ENCODE data around the gene D2HGDH. TPM values are rescaled to one million over a fixed set of nuclear protein-coding genes. Genes with fewer than 3 reads are reported as not detected.
A peak's percentile ranks its signal among the peaks of the same experiment; 100 is the strongest.

The D2HGDH gene
- total and polyA plus RNA-seq, 2 of the 13 experiments (the other 11 are each of a cell fraction or from before 2014, with no cell fraction given): 19.2 to 20.3 TPM

DNA sequence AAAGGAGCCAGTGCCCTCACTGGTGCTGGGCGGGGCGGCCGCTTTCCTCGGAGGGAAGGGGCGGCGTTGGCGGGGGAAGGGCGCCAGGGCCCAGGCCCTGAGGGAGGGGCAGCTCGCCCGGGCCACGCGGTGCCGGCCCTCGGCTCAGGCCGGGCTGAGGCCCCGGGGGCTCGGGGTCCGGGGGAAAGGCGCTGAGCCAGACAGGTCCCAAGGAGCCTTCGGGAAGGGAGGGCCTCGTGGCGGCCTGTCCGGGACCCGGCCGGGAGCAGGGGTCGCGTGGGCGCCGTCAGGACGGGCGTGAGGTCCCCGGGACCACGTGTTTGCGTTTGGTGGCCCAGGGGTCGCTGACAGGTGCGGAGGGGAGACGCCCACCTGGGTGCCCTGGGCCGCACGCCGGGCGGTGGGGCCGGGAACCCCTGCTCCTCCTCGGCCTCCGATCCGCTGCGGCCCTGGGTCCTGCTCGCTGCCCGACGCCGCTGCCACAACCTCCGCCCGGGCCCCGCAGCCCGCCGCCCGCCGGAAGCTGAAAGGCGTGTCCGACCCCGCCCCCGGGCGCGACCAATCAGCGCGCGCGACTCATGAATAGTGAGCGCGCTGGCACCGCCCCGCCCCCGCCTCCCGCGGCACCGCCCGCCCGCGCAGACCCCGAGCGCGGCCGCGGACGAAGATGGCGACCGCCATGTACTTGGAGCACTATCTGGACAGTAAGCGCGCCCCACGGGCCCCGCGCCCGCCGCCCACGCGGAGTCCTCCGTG, 32.9 kb upstream of the D2HGDH start, which contains the start of gene ING5 (continued):
- TF ChIP-seq ZNF784 (CRISPR knock-in tag; IDR thresholded peaks at IDR 0.05; ENCODE audit: borderline replicate concordance) (peak; percentile 66; the same call in 1 of the 2 replicates), ZZZ3 (CRISPR knock-in tag; IDR thresholded peaks at IDR 0.05; ENCODE audit: borderline replicate concordance) (no peak; the same call in 1 of the 2 replicates), ZNF292 (CRISPR knock-in tag; IDR thresholded peaks at IDR 0.05; ENCODE audit: borderline replicate concordance, low read depth) (no peak), ZNF468 (CRISPR knock-in tag; IDR thresholded peaks at IDR 0.05) (0 out of 2 replicates have a peak, but pooled peaks have one; percentile 75), KDM3A (CRISPR knock-in tag; IDR thresholded peaks at IDR 0.05; ENCODE audit: low read depth) (peak; percentile 60; the same call in 1 of the 2 replicates), MEIS1 (CRISPR knock-in tag; IDR thresholded peaks at IDR 0.05; ENCODE audit: borderline replicate concordance) (peak; percentile 73; the same call in 1 of the 2 replicates), ZNF850 (CRISPR knock-in tag; conservative IDR thresholded peaks at IDR 0.05) (no peak), ZSCAN25 (CRISPR knock-in tag; IDR thresholded peaks at IDR 0.05) (peak; percentile 74; the same call in 1 of the 2 replicates), ZNF562 (CRISPR knock-in tag; IDR thresholded peaks at IDR 0.05; ENCODE audit: borderline replicate concordance) (no peak), FOXC1 (CRISPR knock-in tag; IDR thresholded peaks at IDR 0.05; ENCODE audit: borderline replicate concordance) (peak; percentile 58), TCF12 (IDR thresholded peaks at IDR 0.05) (no peak), TCF12 (CRISPR knock-in tag; IDR thresholded peaks at IDR 0.05) (no peak; the same call in 1 of the 2 replicates), ZFX (CRISPR knock-in tag; IDR thresholded peaks at IDR 0.05; ENCODE audit: low read depth) (peak; percentile 94)
- TF ChIP-seq, protein P1, sequence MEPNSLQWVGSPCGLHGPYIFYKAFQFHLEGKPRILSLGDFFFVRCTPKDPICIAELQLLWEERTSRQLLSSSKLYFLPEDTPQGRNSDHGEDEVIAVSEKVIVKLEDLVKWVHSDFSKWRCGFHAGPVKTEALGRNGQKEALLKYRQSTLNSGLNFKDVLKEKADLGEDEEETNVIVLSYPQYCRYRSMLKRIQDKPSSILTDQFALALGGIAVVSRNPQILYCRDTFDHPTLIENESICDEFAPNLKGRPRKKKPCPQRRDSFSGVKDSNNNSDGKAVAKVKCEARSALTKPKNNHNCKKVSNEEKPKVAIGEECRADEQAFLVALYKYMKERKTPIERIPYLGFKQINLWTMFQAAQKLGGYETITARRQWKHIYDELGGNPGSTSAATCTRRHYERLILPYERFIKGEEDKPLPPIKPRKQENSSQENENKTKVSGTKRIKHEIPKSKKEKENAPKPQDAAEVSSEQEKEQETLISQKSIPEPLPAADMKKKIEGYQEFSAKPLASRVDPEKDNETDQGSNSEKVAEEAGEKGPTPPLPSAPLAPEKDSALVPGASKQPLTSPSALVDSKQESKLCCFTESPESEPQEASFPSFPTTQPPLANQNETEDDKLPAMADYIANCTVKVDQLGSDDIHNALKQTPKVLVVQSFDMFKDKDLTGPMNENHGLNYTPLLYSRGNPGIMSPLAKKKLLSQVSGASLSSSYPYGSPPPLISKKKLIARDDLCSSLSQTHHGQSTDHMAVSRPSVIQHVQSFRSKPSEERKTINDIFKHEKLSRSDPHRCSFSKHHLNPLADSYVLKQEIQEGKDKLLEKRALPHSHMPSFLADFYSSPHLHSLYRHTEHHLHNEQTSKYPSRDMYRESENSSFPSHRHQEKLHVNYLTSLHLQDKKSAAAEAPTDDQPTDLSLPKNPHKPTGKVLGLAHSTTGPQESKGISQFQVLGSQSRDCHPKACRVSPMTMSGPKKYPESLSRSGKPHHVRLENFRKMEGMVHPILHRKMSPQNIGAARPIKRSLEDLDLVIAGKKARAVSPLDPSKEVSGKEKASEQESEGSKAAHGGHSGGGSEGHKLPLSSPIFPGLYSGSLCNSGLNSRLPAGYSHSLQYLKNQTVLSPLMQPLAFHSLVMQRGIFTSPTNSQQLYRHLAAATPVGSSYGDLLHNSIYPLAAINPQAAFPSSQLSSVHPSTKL (CRISPR knock-in tag; IDR thresholded peaks at IDR 0.05): 0 out of 2 replicates have a peak, but pooled peaks have one; percentile 25
- TF ChIP-seq, protein P2, sequence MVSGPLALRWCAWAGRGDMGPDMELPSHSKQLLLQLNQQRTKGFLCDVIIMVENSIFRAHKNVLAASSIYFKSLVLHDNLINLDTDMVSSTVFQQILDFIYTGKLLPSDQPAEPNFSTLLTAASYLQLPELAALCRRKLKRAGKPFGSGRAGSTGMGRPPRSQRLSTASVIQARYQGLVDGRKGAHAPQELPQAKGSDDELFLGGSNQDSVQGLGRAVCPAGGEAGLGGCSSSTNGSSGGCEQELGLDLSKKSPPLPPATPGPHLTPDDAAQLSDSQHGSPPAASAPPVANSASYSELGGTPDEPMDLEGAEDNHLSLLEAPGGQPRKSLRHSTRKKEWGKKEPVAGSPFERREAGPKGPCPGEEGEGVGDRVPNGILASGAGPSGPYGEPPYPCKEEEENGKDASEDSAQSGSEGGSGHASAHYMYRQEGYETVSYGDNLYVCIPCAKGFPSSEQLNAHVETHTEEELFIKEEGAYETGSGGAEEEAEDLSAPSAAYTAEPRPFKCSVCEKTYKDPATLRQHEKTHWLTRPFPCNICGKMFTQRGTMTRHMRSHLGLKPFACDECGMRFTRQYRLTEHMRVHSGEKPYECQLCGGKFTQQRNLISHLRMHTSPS (CRISPR knock-in tag; IDR thresholded peaks at IDR 0.05; ENCODE audit: low read depth): peak; percentile 88; the same call in 1 of the 2 replicates
- TF ChIP-seq, protein P3, sequence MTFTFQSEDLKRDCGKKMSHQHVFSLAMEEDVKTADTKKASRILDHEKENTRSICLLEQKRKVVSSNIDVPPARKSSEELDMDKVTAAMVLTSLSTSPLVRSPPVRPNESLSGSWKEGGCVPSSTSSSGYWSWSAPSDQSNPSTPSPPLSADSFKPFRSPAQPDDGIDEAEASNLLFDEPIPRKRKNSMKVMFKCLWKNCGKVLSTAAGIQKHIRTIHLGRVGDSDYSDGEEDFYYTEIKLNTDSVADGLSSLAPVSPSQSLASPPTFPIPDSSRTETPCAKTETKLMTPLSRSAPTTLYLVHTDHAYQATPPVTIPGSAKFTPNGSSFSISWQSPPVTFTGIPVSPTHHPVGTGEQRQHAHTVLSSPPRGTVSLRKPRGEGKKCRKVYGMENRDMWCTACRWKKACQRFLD (CRISPR knock-in tag; IDR thresholded peaks at IDR 0.05; ENCODE audit: borderline replicate concordance): peak; percentile 89; the same call in 1 of the 2 replicates
- TF ChIP-seq, protein P4, sequence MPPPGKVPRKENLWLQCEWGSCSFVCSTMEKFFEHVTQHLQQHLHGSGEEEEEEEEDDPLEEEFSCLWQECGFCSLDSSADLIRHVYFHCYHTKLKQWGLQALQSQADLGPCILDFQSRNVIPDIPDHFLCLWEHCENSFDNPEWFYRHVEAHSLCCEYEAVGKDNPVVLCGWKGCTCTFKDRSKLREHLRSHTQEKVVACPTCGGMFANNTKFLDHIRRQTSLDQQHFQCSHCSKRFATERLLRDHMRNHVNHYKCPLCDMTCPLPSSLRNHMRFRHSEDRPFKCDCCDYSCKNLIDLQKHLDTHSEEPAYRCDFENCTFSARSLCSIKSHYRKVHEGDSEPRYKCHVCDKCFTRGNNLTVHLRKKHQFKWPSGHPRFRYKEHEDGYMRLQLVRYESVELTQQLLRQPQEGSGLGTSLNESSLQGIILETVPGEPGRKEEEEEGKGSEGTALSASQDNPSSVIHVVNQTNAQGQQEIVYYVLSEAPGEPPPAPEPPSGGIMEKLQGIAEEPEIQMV (CRISPR knock-in tag; IDR thresholded peaks at IDR 0.05; ENCODE audit: low read depth): peak; percentile 75; the same call in 1 of the 2 replicates

Data from HepG2 (cell line).